ENCODE results near the gene NEB. TPM values are rescaled to one million over a fixed set of nuclear protein-coding genes. Genes with fewer than 3 reads are reported as not detected.

The NEB gene, protein sequence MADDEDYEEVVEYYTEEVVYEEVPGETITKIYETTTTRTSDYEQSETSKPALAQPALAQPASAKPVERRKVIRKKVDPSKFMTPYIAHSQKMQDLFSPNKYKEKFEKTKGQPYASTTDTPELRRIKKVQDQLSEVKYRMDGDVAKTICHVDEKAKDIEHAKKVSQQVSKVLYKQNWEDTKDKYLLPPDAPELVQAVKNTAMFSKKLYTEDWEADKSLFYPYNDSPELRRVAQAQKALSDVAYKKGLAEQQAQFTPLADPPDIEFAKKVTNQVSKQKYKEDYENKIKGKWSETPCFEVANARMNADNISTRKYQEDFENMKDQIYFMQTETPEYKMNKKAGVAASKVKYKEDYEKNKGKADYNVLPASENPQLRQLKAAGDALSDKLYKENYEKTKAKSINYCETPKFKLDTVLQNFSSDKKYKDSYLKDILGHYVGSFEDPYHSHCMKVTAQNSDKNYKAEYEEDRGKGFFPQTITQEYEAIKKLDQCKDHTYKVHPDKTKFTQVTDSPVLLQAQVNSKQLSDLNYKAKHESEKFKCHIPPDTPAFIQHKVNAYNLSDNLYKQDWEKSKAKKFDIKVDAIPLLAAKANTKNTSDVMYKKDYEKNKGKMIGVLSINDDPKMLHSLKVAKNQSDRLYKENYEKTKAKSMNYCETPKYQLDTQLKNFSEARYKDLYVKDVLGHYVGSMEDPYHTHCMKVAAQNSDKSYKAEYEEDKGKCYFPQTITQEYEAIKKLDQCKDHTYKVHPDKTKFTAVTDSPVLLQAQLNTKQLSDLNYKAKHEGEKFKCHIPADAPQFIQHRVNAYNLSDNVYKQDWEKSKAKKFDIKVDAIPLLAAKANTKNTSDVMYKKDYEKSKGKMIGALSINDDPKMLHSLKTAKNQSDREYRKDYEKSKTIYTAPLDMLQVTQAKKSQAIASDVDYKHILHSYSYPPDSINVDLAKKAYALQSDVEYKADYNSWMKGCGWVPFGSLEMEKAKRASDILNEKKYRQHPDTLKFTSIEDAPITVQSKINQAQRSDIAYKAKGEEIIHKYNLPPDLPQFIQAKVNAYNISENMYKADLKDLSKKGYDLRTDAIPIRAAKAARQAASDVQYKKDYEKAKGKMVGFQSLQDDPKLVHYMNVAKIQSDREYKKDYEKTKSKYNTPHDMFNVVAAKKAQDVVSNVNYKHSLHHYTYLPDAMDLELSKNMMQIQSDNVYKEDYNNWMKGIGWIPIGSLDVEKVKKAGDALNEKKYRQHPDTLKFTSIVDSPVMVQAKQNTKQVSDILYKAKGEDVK (N-terminal part only)
- under 0.01 and 0.07 TPM in 2 replicates for total RNA-seq

DNA sequence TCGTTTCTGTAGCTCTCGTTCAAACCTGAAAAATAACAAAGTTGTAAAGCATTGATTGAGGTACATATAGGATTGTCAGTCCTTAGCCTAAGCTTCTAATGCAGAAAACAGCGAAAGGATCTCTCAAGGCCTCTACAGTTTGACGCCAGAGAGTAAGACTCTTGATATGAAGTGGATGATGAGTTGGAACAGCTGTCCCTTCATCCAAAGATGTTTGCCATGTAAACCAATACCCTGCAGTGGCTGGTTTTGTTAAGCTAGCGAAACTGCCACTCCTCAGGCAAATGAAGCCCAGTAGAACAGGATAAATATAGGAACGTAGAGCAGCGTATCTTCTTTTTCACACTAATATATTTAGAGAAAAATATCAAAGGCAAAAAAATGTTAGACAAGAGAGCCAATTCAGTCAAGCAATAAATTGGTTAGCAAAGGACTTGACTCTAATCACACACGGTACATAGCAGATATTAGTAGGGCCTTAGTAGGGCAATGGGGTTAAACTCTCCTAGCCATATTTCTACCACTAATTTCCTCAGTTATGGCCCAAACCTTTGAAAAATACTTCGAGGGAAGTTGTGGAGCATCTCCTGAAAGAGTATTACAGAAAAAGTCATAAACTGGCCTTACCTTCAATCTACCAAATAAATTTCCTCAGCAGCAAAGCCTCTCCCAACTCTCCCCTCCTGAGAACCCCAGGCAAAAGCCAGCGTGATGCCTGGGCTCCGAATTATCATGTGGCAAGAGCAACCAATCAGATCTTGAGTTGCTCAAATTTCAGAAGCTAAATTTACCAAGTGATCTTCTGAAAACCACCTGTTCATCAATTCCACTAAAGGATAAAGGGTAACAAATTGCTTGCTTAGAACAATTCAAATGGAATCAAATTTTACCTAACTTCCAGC is at the start of gene NEB:
Gene NEB, minus strand, starts transcription at position 706 of the 902 bp plus-strand sequence. CDS start 1,320 bp downstream, outside the sequence.
- DNase-seq (ENCODE audit: low read depth), result no peak
- TF ChIP-seq, protein P1, sequence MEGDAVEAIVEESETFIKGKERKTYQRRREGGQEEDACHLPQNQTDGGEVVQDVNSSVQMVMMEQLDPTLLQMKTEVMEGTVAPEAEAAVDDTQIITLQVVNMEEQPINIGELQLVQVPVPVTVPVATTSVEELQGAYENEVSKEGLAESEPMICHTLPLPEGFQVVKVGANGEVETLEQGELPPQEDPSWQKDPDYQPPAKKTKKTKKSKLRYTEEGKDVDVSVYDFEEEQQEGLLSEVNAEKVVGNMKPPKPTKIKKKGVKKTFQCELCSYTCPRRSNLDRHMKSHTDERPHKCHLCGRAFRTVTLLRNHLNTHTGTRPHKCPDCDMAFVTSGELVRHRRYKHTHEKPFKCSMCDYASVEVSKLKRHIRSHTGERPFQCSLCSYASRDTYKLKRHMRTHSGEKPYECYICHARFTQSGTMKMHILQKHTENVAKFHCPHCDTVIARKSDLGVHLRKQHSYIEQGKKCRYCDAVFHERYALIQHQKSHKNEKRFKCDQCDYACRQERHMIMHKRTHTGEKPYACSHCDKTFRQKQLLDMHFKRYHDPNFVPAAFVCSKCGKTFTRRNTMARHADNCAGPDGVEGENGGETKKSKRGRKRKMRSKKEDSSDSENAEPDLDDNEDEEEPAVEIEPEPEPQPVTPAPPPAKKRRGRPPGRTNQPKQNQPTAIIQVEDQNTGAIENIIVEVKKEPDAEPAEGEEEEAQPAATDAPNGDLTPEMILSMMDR (conservative IDR thresholded peaks at IDR 0.05; ENCODE audit: low read depth, low read length), result no peak
- H3K4me3 ChIP-seq (ENCODE audit: low read depth, low read length), result no peak within 1 kb of the TSS

DNA sequence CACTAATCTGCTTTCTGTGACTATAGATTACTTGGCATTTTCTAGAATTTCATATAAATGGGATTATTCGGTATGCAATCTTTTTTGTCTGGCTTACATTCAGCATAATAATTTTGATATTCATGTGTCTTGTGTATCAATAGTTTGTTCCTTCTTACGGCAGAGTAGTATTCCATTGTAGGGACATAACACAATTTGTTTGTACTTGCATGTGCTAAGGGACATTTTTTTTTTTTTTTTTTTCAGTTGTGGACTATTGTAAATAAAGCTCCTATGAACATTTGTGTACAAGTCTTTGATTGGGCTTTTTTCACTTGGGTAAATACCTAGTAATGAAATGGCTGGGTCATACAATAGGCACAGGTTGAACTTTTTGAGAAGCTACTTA is 48.9 kb upstream of the NEB start:
- H3K4me3 ChIP-seq (ENCODE audit: low read depth, low read length), result no peak overlapping the region
- TF ChIP-seq, protein P1 (conservative IDR thresholded peaks at IDR 0.05; ENCODE audit: low read depth, low read length), result no peak
- no peak for DNase-seq (ENCODE audit: low read depth)

DNA sequence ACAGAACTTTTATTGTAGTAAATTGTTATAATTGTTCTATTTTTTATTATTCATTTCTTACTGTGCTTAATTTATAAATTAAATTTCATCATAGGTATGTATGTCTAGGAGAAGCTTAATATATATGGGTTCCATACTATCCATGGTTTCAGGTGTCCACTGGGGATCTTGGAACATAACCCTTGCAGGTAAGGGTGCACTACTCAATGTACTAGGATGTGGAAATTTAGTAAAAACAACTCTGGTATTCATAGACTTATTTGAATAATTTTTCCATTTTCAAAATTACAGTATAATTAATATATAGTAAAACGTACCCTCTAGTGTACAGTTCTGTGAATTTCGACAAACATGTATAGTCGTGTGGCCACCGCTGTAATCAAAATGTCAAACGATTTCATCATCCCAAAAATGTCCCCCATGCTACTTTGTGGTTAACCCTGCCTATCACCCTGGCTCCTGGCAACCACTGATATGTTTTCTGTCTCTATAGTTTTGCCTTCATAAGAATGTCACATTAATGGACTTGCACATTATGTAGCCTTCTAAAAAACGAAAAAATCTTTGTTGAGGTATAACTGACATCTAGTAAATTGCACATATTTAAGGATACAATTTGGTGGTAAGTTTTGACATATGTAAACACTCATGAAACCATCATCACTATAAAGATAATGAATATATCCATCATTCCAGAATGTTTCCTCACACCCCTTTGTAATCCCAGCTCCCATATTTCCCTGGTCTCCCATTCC is 48.3 kb upstream of the NEB start:
- no peak for DNase-seq (ENCODE audit: low read depth)
- TF ChIP-seq, protein P1 (conservative IDR thresholded peaks at IDR 0.05; ENCODE audit: low read depth, low read length), result no peak
- no peak overlapping the region for H3K4me3 ChIP-seq (ENCODE audit: low read depth, low read length)

- no peak for DNase-seq (ENCODE audit: low read depth)
- no peak overlapping the region for H3K4me3 ChIP-seq (ENCODE audit: low read depth, low read length)
- TF ChIP-seq, protein P1 (conservative IDR thresholded peaks at IDR 0.05; ENCODE audit: low read depth, low read length), result no peak
These were observed 47.4 kb upstream of the NEB start for GRCh38 chr2:151781642-151782041.

DNA sequence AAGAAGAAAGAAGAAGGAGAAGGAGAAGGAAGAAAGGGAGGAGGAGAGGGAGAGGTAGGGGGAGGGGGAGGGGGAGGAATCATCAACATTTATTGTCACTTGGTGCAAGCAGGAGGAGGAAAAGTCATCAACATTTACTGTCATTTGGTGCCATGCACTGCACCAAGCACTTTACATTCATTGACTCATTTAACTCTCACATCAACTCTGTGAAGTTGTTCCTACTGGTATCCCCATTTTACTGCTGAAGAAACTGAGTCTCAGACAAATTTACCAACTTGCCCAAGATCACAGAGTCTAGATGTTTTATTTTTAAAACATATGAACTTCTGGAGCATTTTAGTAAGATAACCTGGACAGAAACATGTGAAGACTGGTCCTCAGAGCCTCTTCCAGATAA is 46.7 kb upstream of the NEB start:
- no peak for DNase-seq (ENCODE audit: low read depth)
- H3K4me3 ChIP-seq (ENCODE audit: low read depth, low read length), result no peak overlapping the region
- TF ChIP-seq, protein P1 (conservative IDR thresholded peaks at IDR 0.05; ENCODE audit: low read depth, low read length), result no peak
